Stimulated activated CD8-positive, alpha-beta memory T cell treated with anti-CD3 and anti-CD28 coated beads, Interleukin-4, amount 100 ng/mL, for 24 hours (primary cell): ENCODE results near the gene HCRT.

Experiments used
- DNase-seq: peaks from one replicate; pipeline ENCODE4 v3.0.0-alpha.2; 2020; ENCODE audit warnings: low read depth

Gene HCRT

DNA sequence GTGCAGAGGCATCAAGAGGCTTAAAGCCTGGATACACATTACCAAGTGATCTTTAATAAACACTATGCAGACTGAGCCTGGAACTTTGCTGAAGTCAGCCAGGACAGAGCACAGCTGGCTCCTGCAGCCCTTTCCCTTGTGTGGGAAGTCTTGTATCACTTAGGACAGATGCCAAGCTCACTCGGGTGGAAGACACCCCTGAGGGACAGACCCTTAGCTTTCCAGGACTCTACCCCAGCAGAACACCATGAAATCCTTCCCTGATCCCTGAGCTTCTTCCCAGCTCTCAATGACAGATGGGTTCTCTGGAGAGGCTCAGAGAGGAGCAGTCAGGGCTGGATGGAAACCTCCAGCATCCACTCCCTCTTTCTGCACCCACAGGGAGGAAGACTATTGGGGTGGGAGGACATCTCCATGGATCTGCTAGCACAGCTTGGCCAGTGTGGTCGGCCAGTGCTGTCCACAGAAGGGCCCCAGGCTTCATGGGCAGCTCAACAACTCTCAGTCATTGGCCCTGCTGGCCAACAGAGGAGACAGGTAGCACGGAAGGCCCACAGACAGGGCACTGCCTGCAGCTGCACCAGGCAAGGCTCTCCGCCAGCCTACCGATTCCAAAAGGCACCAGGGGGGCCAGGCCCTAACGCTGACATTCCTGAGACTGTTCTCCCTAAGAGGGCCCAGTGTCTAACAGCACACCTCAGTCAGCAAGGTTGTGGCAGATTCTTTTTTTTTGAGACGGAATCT lies 46.3 kb downstream of the HCRT start:
- DNase-seq: no peak

DNA sequence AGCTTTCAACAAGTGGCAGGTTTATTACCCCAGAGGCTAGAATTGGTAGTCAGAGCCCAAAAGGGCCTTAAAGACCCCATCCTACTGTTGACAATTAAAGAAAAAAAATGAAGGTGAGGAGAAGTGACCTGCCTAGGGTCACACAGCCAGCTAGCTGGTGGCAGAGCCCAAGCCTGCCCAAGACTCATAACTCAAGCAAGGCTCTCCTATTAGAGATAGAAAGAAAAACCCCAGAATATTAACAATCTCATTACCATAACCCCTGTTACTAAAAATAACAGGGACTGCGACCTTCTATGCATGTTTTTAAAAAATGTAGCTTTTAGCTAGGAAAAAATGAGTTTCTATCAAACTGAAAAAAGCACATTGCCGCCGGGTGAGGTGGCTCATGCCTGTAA lies 48.6 kb downstream of the HCRT start:
- DNase-seq: no peak

DNA sequence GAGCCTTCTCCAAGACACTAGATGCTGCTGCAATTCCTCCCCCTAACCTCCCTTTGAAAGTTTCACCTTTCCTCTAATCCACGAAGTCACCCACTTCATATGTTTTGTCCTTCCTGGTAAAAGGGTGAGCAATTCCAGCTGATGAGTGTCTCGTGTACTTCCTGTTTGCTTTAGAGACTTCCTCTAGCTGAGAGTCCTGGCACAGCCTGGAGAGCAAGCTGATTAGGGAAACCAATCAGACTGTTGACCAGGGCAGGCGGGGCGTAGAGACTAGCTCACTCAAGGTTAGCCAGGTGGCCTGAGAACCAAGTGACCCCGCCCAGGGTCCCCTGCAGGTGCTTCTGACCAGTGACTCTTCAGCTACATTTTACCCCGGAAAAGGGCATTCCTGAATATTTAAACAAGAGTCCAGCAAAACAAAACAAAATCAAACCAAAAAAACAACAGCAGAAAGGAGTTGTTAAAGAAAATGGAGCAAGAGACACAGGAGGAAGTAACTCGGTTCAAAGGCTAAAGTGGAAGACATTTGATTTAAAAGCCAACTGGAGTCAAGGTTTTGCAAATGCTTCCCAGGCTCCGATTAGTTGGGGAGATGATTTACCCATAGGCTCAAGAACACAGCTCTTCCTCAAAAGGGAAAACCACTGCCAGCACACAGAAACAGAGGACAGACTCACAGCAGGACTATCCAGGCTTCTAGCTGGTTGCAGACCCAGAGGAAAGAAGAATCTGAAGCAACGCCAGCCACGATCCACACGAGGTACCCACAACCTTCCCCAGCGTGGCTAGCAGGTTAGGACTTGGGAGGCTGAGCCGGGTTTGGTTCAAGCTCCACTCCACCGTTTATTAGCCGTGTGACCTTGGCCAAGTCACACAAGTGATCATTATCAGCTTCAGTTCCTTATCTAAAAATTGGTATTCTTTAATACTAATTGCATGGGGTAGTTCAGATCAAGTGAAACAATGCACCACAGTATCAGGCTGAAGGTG lies 49.3 kb downstream of the HCRT start:
- no peak for DNase-seq

DNA sequence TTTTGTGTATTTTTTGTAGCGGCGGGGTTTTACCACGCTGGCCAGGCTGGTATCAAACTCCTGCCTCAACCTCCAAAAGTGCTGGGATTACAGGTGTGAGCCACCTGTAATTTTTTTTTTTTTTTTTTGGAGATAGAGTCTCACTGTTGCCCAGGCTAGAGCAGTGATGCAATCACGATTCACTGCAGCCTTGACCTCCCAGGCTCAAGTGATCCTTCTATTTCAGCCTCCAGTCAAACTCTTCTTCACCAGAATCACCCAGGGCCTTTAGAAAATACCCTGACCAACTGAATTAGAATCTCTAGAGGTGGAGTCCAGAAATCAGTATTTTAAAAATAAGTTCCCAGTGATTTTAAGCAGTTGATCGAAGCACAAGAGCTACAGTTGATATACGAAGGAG lies 50.1 kb downstream of the HCRT start:
- DNase-seq: no peak
